GM12873 (cell line): ENCODE results near the gene GEMIN8.

Experiments used
- TF ChIP-seq, protein P1 (sequence below): IDR thresholded peaks from 2 replicates; pipeline ENCODE4 v1.5.1; 2012; ENCODE audit warnings: low read depth, mild to moderate bottlenecking, moderate library complexity, low read length, control low read depth; ENCODE audit not compliant: insufficient read depth; ENCODE audit errors: missing control alignments

Gene GEMIN8, protein sequence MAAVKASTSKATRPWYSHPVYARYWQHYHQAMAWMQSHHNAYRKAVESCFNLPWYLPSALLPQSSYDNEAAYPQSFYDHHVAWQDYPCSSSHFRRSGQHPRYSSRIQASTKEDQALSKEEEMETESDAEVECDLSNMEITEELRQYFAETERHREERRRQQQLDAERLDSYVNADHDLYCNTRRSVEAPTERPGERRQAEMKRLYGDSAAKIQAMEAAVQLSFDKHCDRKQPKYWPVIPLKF

DNA sequence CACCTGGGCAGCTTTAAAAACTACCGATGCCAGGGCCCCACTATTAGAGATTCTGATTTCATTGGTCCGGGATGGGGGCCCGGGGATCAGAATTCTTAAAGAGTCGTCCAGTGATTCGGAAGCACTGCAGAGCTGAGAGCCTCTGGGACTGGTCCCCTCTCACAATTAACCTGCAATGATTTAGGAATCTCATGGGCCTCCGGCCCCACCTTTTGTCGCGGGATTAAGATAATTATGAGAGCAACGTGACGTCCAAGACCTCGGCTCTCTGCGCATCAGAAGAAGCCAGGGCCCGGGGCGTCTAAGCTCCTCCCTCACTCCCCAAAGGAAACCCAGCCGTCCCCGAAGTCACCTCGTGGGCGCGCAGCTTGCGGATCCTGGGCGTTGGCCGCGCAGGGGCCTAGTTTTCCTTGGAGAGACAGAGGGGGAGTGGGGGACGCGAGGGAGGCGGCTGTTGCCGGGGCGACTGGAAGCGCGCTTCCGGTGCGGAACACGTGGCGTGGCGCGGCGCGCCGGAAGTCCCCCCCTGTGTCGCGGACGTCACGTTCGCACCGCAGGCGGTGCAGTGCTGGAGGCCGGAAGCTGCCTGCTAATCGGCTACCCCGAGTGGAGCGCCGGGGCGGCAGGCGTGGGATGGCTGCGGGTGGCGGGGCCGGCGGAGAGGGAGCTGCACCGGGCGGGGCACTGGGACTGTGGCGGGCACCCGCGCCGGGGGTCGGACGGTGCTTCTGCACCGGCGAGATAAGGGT is at the start of gene GEMIN8:
GEMIN8 (minus strand) TSS at position 468 of the 749 bp plus-strand sequence. CDS start 8,414 bp downstream, outside the sequence.
- TF ChIP-seq, protein P1, sequence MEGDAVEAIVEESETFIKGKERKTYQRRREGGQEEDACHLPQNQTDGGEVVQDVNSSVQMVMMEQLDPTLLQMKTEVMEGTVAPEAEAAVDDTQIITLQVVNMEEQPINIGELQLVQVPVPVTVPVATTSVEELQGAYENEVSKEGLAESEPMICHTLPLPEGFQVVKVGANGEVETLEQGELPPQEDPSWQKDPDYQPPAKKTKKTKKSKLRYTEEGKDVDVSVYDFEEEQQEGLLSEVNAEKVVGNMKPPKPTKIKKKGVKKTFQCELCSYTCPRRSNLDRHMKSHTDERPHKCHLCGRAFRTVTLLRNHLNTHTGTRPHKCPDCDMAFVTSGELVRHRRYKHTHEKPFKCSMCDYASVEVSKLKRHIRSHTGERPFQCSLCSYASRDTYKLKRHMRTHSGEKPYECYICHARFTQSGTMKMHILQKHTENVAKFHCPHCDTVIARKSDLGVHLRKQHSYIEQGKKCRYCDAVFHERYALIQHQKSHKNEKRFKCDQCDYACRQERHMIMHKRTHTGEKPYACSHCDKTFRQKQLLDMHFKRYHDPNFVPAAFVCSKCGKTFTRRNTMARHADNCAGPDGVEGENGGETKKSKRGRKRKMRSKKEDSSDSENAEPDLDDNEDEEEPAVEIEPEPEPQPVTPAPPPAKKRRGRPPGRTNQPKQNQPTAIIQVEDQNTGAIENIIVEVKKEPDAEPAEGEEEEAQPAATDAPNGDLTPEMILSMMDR: no peak

- TF ChIP-seq, protein P1: no peak
Observed at GRCh38 chrX:14076639-14077038, 46.9 kb upstream of the GEMIN8 start.

DNA sequence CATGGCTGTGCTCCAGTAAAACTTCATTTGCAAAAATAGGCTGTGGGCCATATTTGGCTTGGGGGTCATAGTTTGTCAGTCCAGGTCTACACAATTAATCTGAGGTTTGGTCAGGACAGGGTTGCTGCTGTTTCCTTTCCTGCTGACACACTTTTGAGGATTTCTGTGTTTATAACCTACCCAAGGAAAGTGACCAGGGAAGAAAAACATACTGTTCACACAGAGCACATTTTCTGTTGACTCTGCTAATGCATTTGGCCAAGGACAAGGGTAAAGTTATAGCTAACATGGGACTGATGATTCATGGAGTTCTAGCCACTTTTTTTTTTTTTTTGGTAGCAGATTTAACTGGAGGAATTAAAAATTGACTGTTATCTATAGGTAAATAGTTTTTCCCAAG is 43.9 kb upstream of the GEMIN8 start:
- TF ChIP-seq, protein P1: no peak

DNA sequence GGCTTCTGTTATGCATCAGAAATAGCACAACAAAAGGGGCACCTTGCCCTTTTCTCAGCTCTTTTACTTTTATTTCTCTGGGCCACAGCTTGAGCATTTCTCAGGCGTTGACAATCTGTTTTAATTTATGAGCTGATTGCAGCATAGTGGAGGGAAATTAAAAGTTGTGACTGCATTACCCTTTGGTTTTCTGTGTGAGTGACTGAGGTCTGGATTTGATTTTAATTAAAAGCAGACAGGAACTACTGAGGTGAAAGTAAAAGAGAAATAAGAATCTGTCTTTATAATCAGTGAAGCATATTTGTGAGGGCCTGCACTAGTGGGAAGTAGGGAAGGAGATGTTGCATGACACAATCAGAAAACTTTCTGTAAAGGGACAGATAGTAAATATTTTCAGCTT is 43.4 kb upstream of the GEMIN8 start:
- TF ChIP-seq, protein P1: no peak

DNA sequence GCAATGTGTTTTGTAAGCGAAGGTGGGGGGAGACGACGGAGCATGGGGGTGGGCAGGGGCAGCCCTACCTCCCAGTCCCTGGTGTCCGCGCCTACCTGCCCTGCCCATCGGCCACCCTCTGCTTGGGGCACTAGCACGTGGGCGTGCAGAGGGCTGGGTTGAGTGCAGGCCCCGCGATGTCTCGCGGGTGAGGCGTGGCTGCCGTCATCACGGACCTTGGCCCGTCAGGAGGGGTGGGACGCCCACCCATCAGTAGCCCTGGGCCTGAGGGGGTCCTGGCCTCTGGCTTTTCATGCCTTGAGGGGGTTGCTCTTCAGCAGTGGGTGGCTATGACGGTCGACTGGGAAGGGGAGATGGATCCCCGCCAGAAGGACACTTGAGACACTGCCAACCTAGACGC is 36.1 kb upstream of the GEMIN8 start:
- TF ChIP-seq, protein P1: no peak

GRCh38 chrX:14064626-14065432 is 35.1 kb upstream of the GEMIN8 start:
- TF ChIP-seq, protein P1: no peak

DNA sequence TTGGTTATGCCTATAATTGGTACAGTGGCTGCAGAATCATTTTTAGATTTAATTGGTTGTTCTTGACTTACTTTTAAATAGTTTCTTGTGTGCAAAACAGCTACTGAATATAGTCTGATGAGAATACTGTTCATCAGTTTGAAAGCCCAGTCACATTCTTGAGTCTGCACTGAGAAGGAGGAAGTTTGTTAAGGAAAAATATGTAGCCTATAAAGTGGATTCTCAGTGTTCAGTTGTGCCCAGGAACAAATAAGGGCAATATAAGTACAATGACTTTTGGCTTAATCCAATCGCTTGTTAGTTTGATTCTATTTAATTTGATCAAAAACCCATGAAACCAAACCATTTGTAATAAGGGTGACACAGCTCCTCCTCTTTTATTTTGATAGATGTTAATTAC is 32.8 kb upstream of the GEMIN8 start:
- TF ChIP-seq, protein P1: no peak
